Measurements from ENCODE around the gene RAB4A. TPM values are rescaled to one million over a fixed set of nuclear protein-coding genes. Genes with fewer than 3 reads are reported as not detected.

The RAB4A gene
- total and polyA plus RNA-seq, 2 of the 13 experiments (the other 11 are each of a cell fraction or from before 2014, with no cell fraction given): 56.0 to 80.1 TPM

- TF ChIP-seq KIAA2018 (CRISPR knock-in tag; IDR thresholded peaks at IDR 0.05; ENCODE audit: borderline replicate concordance) (no peak), LCORL (IDR thresholded peaks at IDR 0.05) (no peak), LCORL (CRISPR knock-in tag; IDR thresholded peaks at IDR 0.05) (0 out of 2 replicates have a peak, but pooled peaks have one; percentile 30), BHLHE40 (IDR thresholded peaks at IDR 0.05; ENCODE audit: low read length) (no peak), ZNF563 (CRISPR knock-in tag; IDR thresholded peaks at IDR 0.05) (peak; percentile 55), BCLAF1 (IDR thresholded peaks at IDR 0.05) (no peak), GLMP (CRISPR knock-in tag; IDR thresholded peaks at IDR 0.05; ENCODE audit: borderline replicate concordance) (no peak), ZNF724P (CRISPR knock-in tag; IDR thresholded peaks at IDR 0.05; ENCODE audit: borderline replicate concordance) (no peak), PAWR (CRISPR knock-in tag; IDR thresholded peaks at IDR 0.05; ENCODE audit: borderline replicate concordance) (no peak), EZH2 (conservative IDR thresholded peaks at IDR 0.05; ENCODE audit: low read depth, low read length) (no peak), ZNF776 (CRISPR knock-in tag; IDR thresholded peaks at IDR 0.05) (peak; percentile 61; the same call in 1 of the 2 replicates)
Observed at GRCh38 chr1:229342656-229343569, 72.0 kb downstream of the RAB4A start, which contains the start of gene CCSAP (continued).

All from HepG2 (cell line).